Endodermal cell (in vitro differentiated cells): ENCODE results near the gene SLC5A3. TPM values are rescaled to one million over a fixed set of nuclear protein-coding genes. Genes with fewer than 3 reads are reported as not detected.

Source experiments
- DNase-seq: peaks from one replicate; pipeline ENCODE4 v3.0.0-alpha.2; 2017
- H3K27ac ChIP-seq: 2 replicates; pipeline ENCODE4 v1.5.1; 2013; ENCODE audit warnings: mild to moderate bottlenecking, low read depth, low read length, moderate library complexity
- H3K27me3 ChIP-seq: 2 replicates; pipeline ENCODE4 v1.6.1; 2013; ENCODE audit warnings: mild to moderate bottlenecking, low read length, moderate library complexity; ENCODE audit not compliant: insufficient read depth, control insufficient read depth, poor library complexity, severe bottlenecking
- H3K36me3 ChIP-seq: 2 replicates; pipeline ENCODE4 v1.7.0; 2013; ENCODE audit warnings: mild to moderate bottlenecking, low read length, moderate library complexity; ENCODE audit not compliant: control insufficient read depth, insufficient read depth
- H3K4me1 ChIP-seq: one replicate; pipeline ENCODE4 v1.7.0; 2013; ENCODE audit warnings: low read length; ENCODE audit not compliant: control insufficient read depth, insufficient read depth
- H3K4me3 ChIP-seq: 2 replicates; pipeline ENCODE4 v1.5.1; 2013; ENCODE audit warnings: mild to moderate bottlenecking, low read length, moderate library complexity
- H3K9ac ChIP-seq: 2 replicates; pipeline ENCODE4 v1.6.1; 2013; ENCODE audit warnings: mild to moderate bottlenecking, low read length, moderate library complexity; ENCODE audit not compliant: poor library complexity, severe bottlenecking; ENCODE audit errors: extremely low read depth
- H3K9me3 ChIP-seq: 2 replicates; pipeline ENCODE4 v1.6.1; 2013; ENCODE audit warnings: mild to moderate bottlenecking, low read length, moderate library complexity; ENCODE audit not compliant: control insufficient read depth
- H3K27ac Mint-ChIP-seq: 2 replicates; pipeline ENCODE4 v1.8.0; 2020; ENCODE audit warnings: mixed read lengths
- H3K27me3 Mint-ChIP-seq: 2 replicates; pipeline ENCODE4 v1.8.0; 2021; ENCODE audit warnings: mild to moderate bottlenecking, mixed read lengths; ENCODE audit not compliant: insufficient read depth
- H3K36me3 Mint-ChIP-seq: 2 replicates; pipeline ENCODE4 v1.8.0; 2020; ENCODE audit warnings: low read depth, mixed read lengths
- H3K4me1 Mint-ChIP-seq: 2 replicates; pipeline ENCODE4 v1.8.0; 2020; ENCODE audit warnings: mixed read lengths
- H3K4me3 Mint-ChIP-seq: 2 replicates; pipeline ENCODE4 v1.8.0; 2020; ENCODE audit warnings: mild to moderate bottlenecking, moderate library complexity, mixed read lengths
- H3K9me3 Mint-ChIP-seq: 2 replicates; pipeline ENCODE4 v1.8.0; 2020; ENCODE audit warnings: mild to moderate bottlenecking, mixed read lengths
- WGBS, 2 experiments: methylation state at CpG; one replicate each; pipeline versions ENCODE4 v1.1.5 to v1.1.7; 2013; ENCODE audit warnings: missing lambda C conversion rate in 2 of 2, mixed read lengths in 1 of 2; ENCODE audit not compliant: insufficient coverage in 1 of 2, insufficient read length in 1 of 2; 5-methylcytosine and 5-hydroxymethylcytosine counted together
- total RNA-seq, 2 donors: library from RNA; stranded (reverse); fragmentation: NEBNext Ultra II Directional in 1 of 2; extraction: Animal tissue kit (Norgen Biotek cat#: 25700) in 1 of 2; gene quantifications; 2 replicates in 1 of 2; 3 replicates in 1 of 2; pipeline ENCODE4 v1.2.1, GENCODE V29; 2021
- TF ChIP-seq, protein P1 (sequence below): fragments of 200-600 bp; sonication (generic); conservative IDR thresholded peaks from 2 replicates; pipeline ENCODE4 v1.5.0; 2021; ENCODE audit warnings: antibody characterized with exemption, mild to moderate bottlenecking

The SLC5A3 gene
- total RNA-seq, 2 donors from 2014 or later: 41.9 to 57.2 TPM

- no peaks in the 10 kb centered on the region for H3K4me1 Mint-ChIP-seq
- Histone ChIP-seq H3K4me3 (no peak overlapping the region), H3K27ac (no peak overlapping the region), H3K9me3 (no peaks in the 10 kb centered on the region), H3K9ac (no peak overlapping the region), H3K36me3 (no peaks in the 10 kb centered on the region), H3K4me1 (no peaks in the 10 kb centered on the region), H3K27me3 (no peaks in the 10 kb centered on the region)
- no peak for DNase-seq
- H3K36me3 Mint-ChIP-seq: no peaks in the 10 kb centered on the region
- H3K27ac Mint-ChIP-seq: no peak overlapping the region
- H3K4me3 Mint-ChIP-seq: no peak overlapping the region
- TF ChIP-seq, protein P1, sequence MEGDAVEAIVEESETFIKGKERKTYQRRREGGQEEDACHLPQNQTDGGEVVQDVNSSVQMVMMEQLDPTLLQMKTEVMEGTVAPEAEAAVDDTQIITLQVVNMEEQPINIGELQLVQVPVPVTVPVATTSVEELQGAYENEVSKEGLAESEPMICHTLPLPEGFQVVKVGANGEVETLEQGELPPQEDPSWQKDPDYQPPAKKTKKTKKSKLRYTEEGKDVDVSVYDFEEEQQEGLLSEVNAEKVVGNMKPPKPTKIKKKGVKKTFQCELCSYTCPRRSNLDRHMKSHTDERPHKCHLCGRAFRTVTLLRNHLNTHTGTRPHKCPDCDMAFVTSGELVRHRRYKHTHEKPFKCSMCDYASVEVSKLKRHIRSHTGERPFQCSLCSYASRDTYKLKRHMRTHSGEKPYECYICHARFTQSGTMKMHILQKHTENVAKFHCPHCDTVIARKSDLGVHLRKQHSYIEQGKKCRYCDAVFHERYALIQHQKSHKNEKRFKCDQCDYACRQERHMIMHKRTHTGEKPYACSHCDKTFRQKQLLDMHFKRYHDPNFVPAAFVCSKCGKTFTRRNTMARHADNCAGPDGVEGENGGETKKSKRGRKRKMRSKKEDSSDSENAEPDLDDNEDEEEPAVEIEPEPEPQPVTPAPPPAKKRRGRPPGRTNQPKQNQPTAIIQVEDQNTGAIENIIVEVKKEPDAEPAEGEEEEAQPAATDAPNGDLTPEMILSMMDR: no peak
- peaks cover 3% of the 10 kb centered on the region for H3K27me3 Mint-ChIP-seq
- WGBS, 2 experiments: 90 to 92% methylated on average over 2 to 6 of the region's 6 CpGs
- peaks cover 6% of the 10 kb centered on the region for H3K9me3 Mint-ChIP-seq
These were observed 26.5 kb upstream of the SLC5A3 start for GRCh38 chr21:34046917-34047316.

DNA sequence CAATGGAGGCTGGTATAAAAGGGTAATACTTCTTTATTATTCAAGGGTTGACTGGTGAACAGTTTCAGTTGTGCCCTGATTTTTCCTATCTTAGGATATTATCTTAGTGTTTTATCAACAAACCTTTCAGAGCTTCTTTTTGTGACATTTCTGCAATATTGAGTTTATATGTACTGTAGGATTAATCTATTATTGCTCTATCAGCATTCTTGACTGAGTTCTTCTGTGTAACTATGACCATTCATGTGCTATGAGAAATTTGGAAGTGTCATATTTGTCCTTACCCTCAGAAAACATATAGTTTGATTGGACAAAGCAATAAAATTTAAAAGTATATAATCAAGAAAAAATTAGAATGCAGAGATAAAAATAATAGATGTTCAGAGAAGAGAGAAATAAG is 25.5 kb upstream of the SLC5A3 start:
- H3K4me3 Mint-ChIP-seq: no peak overlapping the region
- H3K27me3 ChIP-seq: no peaks in the 10 kb centered on the region
- DNase-seq: no peak
- H3K9me3 Mint-ChIP-seq: peaks cover 6% of the 10 kb centered on the region
- no peaks in the 10 kb centered on the region for H3K4me1 Mint-ChIP-seq
- H3K4me1 ChIP-seq: no peaks in the 10 kb centered on the region
- TF ChIP-seq, protein P1: no peak
- H3K27ac ChIP-seq: no peak overlapping the region
- H3K36me3 ChIP-seq: no peaks in the 10 kb centered on the region
- no peaks in the 10 kb centered on the region for H3K27me3 Mint-ChIP-seq
- H3K9me3 ChIP-seq: no peaks in the 10 kb centered on the region
- no peak overlapping the region for H3K4me3 ChIP-seq
- no peak overlapping the region for H3K27ac Mint-ChIP-seq
- no peak overlapping the region for H3K9ac ChIP-seq
- H3K36me3 Mint-ChIP-seq: no peaks in the 10 kb centered on the region

GRCh38 chr21:34052171-34052570 is 21.2 kb upstream of the SLC5A3 start:
- no peak for DNase-seq
- no peak overlapping the region for H3K27ac Mint-ChIP-seq
- Histone ChIP-seq H3K4me3 (no peak overlapping the region), H3K36me3 (no peaks in the 10 kb centered on the region), H3K27me3 (no peaks in the 10 kb centered on the region), H3K9ac (no peak overlapping the region), H3K27ac (no peak overlapping the region), H3K4me1 (no peaks in the 10 kb centered on the region), H3K9me3 (no peaks in the 10 kb centered on the region)
- peaks cover 12% of the 10 kb centered on the region for H3K4me1 Mint-ChIP-seq
- WGBS, 2 experiments: 93 to 97% methylated on average over 5 of the region's 5 CpGs
- peaks cover 6% of the 10 kb centered on the region for H3K9me3 Mint-ChIP-seq
- H3K27me3 Mint-ChIP-seq: no peaks in the 10 kb centered on the region
- H3K4me3 Mint-ChIP-seq: no peak overlapping the region
- no peaks in the 10 kb centered on the region for H3K36me3 Mint-ChIP-seq
- TF ChIP-seq, protein P1: no peak
